Activated CD4-positive, alpha-beta T cell treated with anti-CD3 and anti-CD28 coated beads for 4 hours (primary cell): ENCODE data around the gene UQCRC1.

ENCODE experiments used
- DNase-seq, 2 donors: peaks; one replicate each; pipeline ENCODE4 v3.0.0-alpha.2; 2020

The UQCRC1 gene

DNA sequence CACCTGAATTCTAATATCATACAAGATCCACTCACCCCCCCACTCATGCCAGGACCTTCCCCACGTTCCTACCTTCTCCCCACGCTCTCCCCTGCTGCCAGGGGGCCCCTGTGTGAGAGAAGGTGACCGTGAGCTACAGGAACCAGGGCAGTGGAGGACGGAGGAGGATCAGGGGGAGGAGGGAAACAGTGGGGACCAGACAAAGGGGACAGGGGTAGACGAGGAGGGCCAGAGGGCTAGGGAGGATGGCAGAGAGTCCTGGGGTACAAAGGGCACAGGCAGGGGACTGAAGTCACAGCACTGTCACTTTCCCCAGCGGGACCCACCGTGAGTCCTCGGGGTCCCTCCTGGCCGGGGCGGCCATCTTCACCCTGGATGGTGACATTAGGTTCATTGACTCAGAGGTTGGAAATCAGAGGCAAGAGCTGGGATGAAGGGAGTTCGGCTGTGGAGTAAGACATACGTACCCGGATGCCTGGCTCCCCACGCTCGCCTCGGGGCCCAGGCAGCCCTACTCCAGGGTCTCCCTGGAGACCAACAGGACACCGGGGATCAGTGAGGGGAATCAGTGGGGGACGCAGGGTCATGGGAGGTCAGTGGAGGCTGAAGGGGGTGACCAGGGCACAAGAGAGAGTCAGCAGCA, 39.5 kb downstream of the UQCRC1 start:
- no peak for DNase-seq

DNA sequence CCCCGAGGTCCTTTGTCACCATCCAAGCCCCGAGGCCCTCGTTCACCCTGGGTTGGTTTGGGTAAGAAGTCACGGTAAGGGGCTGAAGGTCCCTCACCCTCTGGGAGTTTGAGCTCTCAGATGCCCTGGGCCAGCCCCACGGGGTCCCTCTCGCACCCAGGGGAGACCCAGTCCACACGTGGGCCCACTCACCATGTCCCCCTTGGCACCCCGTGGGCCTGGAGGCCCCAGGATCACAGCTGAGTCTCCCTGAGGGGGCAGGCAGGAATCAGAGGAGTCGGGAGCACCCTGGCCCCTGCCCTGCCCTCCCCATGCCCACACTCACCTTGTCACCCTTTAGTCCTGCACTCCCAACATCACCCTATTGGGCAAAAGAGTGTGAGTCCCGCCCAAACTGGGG, 40.0 kb downstream of the UQCRC1 start:
- no peak for DNase-seq

DNA sequence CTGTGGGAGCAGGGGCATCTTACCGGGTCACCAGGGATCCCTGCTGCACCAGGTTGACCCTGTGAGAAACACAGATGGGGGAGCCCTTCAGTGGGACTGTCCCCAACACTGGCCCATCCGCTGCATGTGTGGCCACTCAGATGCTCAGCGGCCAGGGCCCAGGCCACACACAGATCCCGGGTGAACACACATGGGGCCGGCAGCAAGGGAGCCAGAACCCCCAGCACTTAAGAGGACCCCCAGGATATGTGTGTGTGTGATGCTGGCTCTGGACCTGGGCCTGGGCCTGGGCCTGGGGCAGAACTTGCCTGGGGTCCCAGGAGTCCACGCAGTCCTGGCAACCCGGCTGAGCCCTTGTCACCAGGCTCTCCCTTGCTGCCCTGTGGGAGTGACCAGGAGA, 41.0 kb downstream of the UQCRC1 start:
- DNase-seq = no peak

DNA sequence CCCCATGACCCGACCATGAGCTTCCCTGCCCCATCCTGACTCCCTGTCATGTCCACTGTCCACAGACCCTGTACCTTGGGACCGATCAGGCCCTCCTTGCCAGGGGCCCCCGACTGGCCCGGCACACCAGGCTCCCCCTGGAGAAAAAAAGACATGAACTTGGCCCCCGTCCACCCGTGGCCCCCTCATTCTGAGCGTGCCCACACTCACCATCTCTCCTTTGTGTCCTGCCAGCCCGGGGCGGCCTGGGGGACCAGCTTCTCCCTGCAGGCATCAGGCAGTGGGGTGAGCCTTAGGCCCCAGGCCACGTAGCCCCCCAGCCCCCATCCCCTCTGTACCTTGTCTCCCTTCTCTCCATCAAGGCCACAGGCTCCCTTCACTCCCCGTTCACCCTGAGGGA, 41.9 kb downstream of the UQCRC1 start:
- DNase-seq = no peak

DNA sequence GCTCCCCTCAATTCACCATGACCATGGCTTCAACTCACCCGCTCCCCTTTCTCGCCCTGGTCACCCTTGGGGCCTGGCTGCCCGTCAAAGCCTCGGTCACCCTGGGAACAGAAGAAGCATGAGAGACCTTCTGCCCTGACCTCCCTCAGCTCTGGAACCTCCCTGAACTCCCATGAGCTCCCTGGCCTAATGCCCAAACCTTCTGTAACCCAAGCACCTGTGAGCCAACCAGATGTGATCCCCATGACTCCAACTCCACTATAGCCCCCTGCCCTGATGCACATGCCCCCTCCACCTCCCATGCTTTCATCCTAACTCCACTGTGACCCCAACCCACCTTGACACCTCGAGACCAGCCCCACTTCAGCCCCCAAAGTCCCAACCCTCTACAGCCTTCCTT, 42.4 kb downstream of the UQCRC1 start:
- DNase-seq = no peak

DNA sequence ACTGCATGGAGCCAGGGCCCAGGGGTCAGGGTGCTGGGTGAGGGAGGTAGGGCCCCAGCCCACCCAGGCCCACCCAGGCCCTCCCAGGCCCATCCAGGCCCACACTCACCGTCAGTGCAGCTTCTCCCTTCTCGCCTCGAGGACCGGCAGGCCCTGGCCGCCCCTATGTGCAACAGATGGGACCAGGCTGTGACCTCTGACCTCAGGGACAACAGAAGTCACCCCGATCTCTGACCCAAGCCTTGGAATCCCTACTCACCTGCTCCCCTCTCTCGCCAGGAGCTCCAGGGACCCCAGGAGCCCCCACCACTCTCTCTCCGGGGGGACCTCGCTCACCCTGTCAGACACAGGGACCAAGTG, 43.1 kb downstream of the UQCRC1 start:
- no peak for DNase-seq

DNA sequence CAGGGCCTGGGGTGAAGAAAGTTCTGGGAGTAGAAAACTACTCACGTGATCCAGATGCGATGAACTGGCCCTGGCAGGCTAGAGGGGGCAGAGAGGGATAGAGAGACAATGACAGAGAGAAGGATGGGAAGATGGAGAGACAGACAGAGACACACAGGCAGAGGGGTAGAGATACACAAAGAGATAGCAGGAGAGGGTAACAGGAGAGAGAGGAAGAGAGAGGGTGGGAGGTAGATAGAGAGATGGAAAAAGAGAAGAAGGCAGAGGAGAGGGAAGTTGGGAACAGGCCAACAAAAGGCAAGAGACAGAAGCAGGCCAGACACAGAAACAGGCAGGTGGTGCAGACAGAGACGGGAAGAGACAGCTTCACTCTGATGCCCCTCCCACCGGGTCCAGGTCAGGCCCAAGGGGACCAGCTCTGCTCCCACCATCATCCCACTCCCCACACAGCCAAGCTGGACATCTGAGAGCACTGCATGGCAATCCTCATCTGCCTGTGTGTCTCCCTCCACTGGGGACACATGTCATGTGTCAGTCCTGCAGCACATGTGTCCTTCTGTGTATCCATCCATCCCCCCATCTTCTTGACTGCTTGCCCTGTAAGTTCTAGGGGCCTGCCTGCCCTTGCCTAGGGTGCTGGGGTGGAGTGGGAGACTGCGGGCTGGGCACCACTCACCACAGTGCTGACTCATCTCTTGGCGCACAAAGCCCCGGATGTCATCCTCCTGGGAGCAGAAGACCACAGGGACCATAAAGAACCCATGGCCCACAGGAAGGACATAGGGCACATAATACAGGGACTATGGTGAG, 43.6 kb downstream of the UQCRC1 start:
- DNase-seq = no peak

DNA sequence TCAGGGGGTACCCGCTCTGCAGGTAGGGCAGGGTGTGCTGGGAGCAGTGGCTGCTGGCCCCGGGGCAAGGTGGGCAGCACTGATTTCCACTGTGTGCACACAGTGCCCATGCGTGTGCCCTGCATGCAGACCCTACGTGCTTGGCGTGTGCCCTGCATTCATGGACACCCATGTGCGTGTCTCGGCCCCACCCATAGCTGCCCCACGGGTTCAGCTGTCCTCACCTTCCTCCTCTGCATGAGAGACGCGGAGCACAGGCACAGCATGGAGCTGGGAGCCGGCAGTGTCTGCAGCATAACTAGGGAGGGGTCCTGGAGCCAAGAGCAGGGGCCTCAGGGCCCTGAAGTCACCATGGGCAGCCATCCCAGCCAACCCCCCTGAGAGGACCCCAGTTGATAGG, 44.3 kb downstream of the UQCRC1 start:
- DNase-seq = no peak

DNA sequence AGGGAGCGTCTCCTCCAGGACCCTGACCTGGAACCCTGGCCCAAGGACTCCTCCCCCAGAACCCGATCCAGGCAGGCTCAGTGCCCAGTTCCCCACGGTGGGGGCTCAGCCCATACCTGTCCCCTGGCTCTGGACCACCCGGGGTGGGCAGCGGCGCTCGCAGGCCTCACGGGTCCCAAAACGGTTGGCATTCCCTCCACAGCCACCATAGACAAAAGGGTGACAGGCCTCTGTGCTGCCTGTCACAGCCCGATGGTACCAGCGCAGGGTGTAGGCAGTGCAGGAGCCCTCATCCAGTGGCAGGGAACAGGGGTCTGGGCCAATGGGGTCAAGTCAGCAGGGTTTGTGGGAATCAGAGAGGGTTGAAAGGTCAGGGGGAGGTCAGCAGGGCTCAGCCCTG, 44.8 kb downstream of the UQCRC1 start:
- no peak for DNase-seq

DNA sequence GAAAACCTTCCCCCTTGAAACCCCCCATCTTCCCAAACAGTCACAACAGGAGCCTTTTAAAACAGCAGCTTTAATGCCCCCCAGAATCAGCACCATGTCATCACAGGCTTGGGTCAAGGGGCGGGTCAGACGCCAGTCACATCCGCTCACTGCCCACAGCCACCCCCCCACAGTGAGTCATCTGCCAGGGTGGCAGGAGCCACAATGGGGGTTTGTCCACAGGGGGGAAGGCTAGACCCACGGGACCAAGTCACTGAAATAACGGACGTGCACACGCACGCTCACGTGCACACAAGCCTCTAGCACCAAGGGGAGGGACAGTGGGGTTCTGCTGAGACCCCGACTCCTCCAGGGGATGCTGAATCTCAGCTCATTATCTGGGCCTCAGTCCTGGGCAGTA, 45.4 kb downstream of the UQCRC1 start:
- no peak for DNase-seq

DNA sequence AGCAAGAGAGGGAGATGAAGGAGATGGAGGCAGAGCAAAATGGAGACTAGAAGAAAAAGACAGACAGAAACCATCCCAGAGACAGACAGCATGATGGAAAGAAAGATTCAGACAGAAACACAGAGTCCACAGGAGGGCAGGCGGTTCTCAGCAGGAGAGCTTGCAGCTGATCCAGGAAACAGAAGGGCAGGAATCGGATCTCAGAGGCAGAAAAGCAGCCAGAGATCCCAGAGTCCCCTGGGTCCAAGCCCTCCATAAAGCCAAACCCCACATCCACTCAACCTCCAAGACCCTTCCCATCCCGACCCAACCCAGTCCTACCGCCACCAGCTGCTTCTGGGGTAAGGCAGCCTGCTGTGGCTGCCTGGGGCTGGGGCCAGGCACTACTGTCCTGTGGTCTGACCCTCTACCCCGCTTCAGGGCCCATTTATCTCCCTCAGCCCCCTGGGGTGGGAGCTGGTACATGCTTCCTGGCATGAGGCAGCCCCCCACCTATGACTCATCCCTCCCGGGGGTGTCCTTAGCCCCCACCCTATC, 46.0 kb downstream of the UQCRC1 start, which contains the start of gene UCN2:
TSS of gene UCN2 (minus strand) at position 400 of the 537 bp plus-strand sequence. CDS start 657 bp downstream, outside the sequence.
- no peak for DNase-seq

DNA sequence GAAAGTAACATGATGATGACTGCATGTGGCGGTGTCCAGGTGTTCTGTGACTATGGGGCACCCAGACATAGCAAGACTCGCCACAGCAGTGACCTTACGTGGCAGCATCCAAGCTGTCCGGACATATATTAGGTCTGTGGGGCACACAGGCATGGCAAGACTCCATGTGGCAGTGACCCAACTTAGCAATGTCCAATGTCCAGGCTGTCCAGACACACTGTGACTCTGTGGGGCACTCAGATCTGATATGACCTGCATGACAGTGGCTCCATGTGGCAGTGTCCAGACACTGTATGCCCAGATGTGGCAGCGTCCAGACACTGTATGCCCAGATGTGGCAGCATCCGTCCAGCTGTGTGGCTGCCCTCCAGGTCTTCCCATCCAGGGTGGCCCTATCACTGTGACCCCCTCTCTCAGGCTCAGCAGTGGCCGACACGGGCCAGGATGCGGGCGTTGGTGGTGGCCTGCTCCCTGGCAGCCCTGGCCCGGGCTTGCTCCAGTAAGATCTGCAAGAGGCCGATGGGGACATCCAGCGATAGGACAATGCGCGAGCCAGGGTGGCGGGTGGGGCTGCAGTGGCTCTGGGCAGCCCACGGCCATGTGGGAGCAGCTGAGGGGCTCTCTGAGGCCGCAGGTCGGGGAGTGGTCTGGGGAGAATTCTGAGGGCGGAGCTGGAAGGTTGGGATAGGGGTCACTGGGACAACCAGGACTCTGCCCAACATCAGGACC, 46.9 kb downstream of the UQCRC1 start:
- DNase-seq = no peak

DNA sequence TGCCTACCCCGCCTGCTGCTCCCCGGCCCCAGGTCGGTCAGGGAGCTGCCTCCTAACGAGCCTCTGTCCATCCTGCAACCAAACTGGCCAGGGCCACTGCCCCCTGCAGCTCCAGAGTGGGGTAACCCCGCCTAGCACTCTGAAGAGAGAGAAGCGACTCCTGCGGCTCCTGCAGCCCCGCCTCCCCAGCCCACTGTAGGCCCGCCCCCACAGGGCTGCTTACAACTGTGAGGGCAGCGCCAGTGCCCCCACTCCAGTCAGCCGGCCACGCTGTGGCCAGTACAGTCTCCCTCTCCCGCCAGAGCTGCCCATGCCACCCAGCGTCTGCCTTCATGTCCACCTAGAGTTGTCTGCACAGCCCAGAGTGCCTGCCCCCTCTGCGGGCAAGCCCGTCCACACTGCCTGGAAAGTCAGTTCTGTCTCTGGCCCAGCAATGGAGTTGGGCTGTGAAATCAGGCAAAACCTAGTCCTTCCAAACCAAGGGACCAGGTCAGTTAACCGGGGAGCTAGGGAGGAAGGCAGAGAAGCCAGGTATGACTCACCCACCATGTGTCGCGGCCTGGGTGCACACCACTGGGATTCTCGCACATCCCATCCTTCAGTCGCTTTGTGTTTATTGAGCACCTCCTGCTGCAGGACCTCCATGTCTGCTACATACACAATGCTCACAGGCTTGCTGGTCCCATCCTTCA, 48.3 kb downstream of the UQCRC1 start:
- no peak for DNase-seq

DNA sequence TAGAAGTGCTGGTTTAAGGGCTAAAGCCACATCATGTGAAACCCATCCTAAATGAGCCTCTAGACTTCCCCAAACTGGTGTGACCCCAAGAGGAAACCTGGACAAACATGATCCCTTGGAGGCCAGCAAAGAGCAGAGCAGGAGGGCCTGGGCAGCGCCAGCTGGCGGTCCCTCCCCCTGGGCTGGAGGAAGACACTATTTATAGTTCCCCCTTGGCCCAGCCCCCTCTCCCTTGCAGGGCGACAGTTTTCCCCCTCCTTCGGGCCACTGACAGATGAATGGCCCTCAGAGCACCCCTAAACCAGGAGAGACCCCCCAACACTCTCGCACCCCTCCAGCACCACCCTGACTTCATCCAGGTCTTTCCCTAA, 48.8 kb downstream of the UQCRC1 start:
- no peak for DNase-seq

DNA sequence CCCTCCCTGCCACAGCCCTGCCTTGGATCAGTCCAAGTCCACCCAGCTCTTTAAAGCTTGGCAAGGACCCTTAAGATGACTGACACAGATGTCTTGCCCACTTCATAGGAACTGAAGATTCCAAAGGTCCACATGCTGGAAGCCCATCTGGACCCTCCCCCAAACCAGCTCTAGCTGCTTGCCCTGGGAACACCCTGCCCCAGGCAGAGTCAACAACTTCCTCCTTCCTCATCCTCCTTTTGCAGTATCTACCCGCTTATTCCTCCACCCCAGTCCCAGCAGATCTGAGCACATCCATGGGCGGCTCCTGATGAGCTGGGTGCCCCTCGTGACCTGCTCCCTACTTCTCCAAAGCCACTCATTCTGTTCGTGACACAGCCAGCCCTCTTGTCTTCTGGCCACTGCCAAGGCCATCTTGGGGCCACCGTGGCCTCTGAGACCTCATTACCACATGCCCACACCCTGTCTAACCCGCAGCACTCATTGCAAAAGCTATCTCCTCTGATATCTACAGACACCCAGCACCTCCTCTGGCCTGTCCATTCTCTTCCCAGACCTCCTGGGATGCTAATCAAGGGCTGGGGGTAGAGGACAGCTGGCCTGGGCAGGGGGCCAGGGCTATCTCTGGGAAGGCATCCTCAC, 50.8 kb downstream of the UQCRC1 start:
- no peak for DNase-seq

DNA sequence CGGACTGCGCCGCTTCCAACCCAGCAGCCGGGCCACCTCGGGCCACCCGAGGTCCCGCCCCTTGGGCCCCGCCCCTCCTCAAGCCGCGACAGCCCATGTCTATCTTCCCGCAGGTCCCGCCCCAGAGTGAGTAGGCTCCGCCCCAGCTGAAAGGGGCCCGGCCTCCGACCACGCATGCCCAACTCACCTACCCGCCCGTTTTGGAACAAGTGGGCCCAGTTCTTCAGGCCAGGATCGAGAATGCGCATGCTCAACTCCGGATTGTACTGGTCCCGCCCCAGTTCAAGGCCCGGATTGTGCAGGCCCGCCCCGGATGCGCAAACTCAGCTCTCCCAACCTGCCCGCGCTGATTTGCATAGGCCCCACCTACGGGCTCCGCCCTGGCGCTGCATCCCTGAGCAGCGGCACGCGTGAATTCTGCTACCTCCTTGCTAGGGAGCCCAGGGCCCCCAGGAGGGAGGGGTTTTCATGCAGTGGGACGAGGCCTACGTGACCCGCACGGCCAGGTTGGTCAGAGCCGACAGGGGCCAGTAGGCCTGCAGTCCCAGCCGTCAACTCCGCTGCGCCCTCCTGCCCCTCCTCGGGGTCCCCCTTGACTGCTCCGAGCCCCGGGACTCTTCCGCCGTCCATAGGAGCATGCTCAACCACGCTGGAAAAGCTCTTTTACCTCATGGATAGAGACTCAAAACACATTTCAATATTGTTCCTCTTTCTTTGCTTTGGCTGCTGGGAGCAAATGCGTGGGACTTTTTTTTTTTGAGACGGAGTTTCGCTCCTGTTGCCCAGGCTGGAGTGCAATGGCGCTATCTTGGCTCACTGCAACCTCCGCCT, 52.4 kb downstream of the UQCRC1 start, which contains the start of gene PFKFB4:
TSS of gene PFKFB4 (minus strand) at position 8 of the 831 bp plus-strand sequence. CDS start 26 bp downstream, outside the sequence.
- peak; percentile 98 to 99 for DNase-seq

DNA sequence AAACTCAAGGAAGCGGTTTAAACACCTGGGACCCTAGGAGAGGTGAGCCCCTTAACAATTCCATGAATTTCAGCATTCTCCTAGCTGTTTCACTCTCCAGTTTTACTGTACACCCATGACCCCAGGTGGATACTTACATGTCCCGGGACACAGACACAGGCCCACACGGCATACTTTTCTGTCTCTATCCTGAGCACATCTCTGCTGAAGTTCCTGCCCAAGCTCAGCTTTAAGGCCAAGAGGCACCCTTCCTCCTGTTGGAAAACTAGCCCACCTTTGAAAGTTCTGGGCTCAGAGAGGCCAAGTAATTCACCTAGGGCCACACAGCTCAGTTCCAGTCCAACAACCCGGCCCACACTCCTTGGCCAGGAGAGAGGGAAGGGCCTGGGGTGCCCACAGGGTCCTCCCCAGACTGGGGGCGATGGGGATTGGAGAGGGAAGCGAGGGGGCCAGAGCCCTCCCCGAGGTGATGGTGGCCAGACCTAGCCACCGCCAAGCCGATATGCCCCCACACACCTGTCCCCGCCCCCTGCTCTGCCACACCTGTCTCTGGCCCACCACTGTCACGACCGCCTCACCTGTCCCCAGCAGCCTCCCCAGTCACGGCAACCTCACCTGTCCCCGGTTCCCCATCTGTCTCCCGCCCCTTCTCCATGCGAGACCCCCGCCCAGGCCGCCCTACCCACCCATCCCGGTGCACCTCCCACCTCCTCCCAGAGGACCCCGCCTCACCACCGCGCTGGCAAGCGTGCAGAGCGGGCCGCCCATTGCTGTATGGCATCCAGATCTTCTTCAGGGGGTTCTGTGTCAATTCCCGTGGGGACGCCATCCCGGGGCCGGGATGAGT, 53.3 kb downstream of the UQCRC1 start:
- no peak for DNase-seq

DNA sequence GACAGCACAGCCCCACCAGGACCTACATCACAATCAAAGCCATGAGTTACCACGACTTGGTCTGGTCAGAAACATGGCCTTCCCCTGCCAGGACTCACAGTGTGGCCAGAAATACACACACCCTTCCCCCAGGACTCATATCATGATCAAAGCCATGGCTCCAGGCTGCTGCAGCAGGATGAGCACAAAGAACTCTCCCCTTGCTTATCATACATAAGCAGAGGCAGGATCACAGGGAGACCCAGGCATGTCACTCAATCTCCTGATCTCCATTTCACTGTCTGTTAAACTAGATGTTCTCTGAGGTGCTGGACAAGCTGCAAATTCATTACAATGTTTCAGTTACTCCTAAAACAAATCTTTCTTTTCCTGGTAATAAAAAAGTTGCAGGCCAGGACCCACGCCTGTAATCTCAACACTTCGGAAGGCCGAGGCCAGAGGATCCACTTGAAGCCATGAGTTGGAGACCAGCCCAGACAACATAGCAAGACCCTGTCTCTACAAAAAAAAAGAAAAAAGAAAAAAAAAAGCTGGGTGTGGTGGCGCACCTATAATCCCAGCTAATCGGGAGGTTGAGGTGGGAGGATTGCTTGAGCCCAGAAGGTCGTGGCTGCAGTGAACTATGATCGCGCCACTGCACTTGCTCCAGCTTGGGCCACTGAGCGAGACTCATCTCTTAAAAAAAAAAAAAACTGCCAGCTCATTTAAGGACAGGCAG, 54.1 kb downstream of the UQCRC1 start:
- no peak for DNase-seq
